Transverse colon (tissue), 4 donors: ENCODE measurements around the gene PSME1. TPM values are rescaled to one million over a fixed set of nuclear protein-coding genes. Genes with fewer than 3 reads are reported as not detected.

Source experiments
- DNase-seq: peaks from one replicate; pipeline ENCODE4 v3.0.0-alpha.2; 2019
- H3K27ac ChIP-seq, 4 donors: fragments of 200-600 bp; sonication (generic); 2 replicates each; pipeline ENCODE4 v1.5.1; 2016 to 2018; ENCODE audit warnings: inconsistent platforms in 4 of 4
- H3K27me3 ChIP-seq: fragments of 200-600 bp; sonication (generic); 2 replicates; pipeline ENCODE4 v1.5.1; 2017; ENCODE audit warnings: inconsistent platforms
- H3K36me3 ChIP-seq, 4 donors: fragments of 200-600 bp; sonication (generic); 2 replicates each; pipeline ENCODE4 v1.5.1; 2017 to 2019; ENCODE audit warnings: inconsistent platforms in 4 of 4
- H3K4me1 ChIP-seq, 4 donors: fragments of 200-600 bp; sonication (generic); 2 replicates each; pipeline ENCODE4 v1.5.1; 2017 to 2020; ENCODE audit warnings: inconsistent platforms in 4 of 4
- H3K4me3 ChIP-seq, 4 donors: fragments of 200-600 bp; sonication (generic); 1 replicate in 1 of 4; 2 replicates in 3 of 4; pipeline versions ENCODE4 v1.5.1 to v1.6.1; 2017 to 2019; ENCODE audit warnings: inconsistent platforms in 4 of 4
- H3K9me3 ChIP-seq, 2 donors: fragments of 200-600 bp; sonication (generic); 2 replicates each; pipeline ENCODE4 v1.5.1; 2017 to 2019; ENCODE audit warnings: inconsistent platforms in 2 of 2
- CTCF ChIP-seq, 5 experiments: fragments of 200-600 bp in 3 of 5; fragments of 450-650 bp in 2 of 5; sonication (generic) in 3 of 5; IDR thresholded peaks; 1 replicate in 2 of 5; 2 replicates in 3 of 5; pipeline ENCODE4 v1.5.1; 2016 to 2017; ENCODE audit warnings: antibody characterized with exemption in 5 of 5, inconsistent platforms in 3 of 5, mild to moderate bottlenecking in 2 of 5, moderate library complexity in 1 of 5
- EP300 ChIP-seq: sonication (generic); formaldehyde crosslinking; IDR thresholded peaks from one replicate; pipeline ENCODE4 v1.6.1; 2017; ENCODE audit warnings: antibody characterized with exemption, low read depth
- POLR2A ChIP-seq: fragments of 450-650 bp; IDR thresholded peaks from one replicate; pipeline ENCODE4 v1.6.1; 2016; ENCODE audit warnings: antibody characterized with exemption, mild to moderate bottlenecking, moderate library complexity
- POLR2AphosphoS5 ChIP-seq, 3 donors: sonication (generic); formaldehyde crosslinking; IDR thresholded peaks; one replicate each; pipeline ENCODE4 v1.6.1; 2016; ENCODE audit warnings: antibody characterized with exemption in 3 of 3
- whole genome bisulfite sequencing, 2 donors: methylation state at CpG; one replicate each; pipeline ENCODE4 v1.1.5; 2018; ENCODE audit warnings: low coverage in 1 of 2; 5-methylcytosine and 5-hydroxymethylcytosine counted together
- in situ Hi-C, 4 donors: fragments of 200-750 bp; cut with MboI; loops; one replicate each; pipeline versions ENCODE4 v1.15.0 to v1.15.1; 2017; ENCODE audit warnings: low sequenced_read_pairs in 3 of 4, low pct_ligation_motif_present in 1 of 4, low pct_unique_long_range_greater_than_20kb in 1 of 4
- intact Hi-C: fragments of 100-400 bp; cut with DNase I; formaldehyde crosslinking; loops from one replicate; pipeline ENCODE4 v1.15.1; 2023; ENCODE audit warnings: low total_unique reads
- total RNA-seq, 4 donors: library from RNA; depleted of rRNA; stranded (reverse); fragments of >200 nt; gene quantifications; one replicate each; pipeline ENCODE4 v1.1.0, GENCODE V29; 2016

The PSME1 gene
- total RNA-seq, 4 donors from 2014 or later = 38.8 to 198 (median 132) TPM

- DNase-seq = no peak
- in situ Hi-C loops (no loop called here), intact Hi-C loops (no loop called here)
- TF ChIP-seq EP300 (no peak), CTCF (IDR thresholded peaks at IDR 0.05) (no peak), POLR2AphosphoS5 (IDR thresholded peaks at IDR 0.05) (no peak), POLR2A (no peak)
- Histone ChIP-seq H3K27me3 (no peaks in the 10 kb centered on the region), H3K27ac (no peak overlapping the region), H3K36me3 (peaks cover 0 to 11% (median 2%) of the 10 kb centered on the region in 4 donors), H3K4me1 (peaks cover 12 to 26% (median 14%) of the 10 kb centered on the region in 4 donors), H3K4me3 (no peak overlapping the region), H3K9me3 (no peaks in the 10 kb centered on the region)
- 98 to 100% methylated on average over 1 of the region's 1 CpG for WGBS, 2 donors
Observed at GRCh38 chr14:24133735-24134134, 2.3 kb upstream of the PSME1 start.

- 6 to 7% methylated on average over 2 to 9 of the region's 9 CpGs for WGBS, 2 donors
- H3K4me3 ChIP-seq = peak overlapping the region; percentile 29 to 98 (median 72)
- TF ChIP-seq POLR2A (no peak), EP300 (no peak), CTCF (IDR thresholded peaks at IDR 0.05) (no peak), POLR2AphosphoS5 (IDR thresholded peaks at IDR 0.05) (no peak)
- H3K36me3 ChIP-seq = peaks cover 0 to 19% (median 2%) of the 10 kb centered on the region in 4 donors
- H3K27ac ChIP-seq = peak overlapping the region; percentile 89 to 98 (median 95)
- no peaks in the 10 kb centered on the region for H3K9me3 ChIP-seq
- DNase-seq = no peak
- intact Hi-C loops (loop anchor here (5.0 kb wide), 1 partner anchor 162 kb away; the partner anchor contains the start of genes DHRS1 and NOP9), in situ Hi-C loops (no loop called here)
- no peaks in the 10 kb centered on the region for H3K27me3 ChIP-seq
- peaks cover 21 to 43% (median 27%) of the 10 kb centered on the region in 4 donors for H3K4me1 ChIP-seq
Observed at GRCh38 chr14:24135584-24135833, 485 bp upstream of the PSME1 start.

DNA sequence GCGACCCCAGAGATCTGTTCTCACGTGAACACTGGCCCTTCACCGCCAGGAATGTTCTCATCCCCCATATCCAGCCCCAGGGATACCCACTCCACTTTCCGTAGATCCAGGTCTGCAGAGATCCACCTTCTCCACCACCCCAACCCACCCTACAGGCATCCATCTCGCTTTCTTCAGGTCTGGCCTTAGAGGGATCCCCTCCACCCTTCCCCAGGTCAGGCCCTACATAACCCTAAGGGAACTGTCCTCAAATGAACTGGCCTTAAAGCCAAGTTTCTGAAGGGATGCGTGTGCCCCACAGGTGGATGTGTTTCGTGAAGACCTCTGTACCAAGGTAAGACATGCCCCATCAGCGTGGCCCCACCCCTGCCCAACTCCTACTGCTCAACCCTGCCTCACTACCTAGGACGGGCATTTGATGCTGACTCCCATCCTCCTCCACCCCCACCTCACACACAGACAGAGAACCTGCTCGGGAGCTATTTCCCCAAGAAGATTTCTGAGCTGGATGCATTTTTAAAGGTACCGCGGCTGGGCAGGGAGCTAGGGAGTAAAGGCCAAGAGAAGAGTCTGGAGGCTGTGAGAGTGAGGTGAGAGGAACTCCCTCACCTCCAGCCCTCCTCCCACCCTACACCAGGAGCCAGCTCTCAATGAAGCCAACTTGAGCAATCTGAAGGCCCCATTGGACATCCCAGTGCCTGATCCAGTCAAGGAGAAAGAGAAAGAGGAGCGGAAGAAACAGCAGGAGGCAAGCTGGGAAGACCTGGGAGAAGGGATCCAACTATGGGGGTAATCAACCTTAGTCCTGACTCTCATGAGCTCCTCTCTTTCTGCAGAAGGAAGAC lies 912 bp downstream of the PSME1 start:
- TF ChIP-seq EP300 (no peak), CTCF (IDR thresholded peaks at IDR 0.05) (no peak), POLR2A (no peak), POLR2AphosphoS5 (IDR thresholded peaks at IDR 0.05) (no peak)
- H3K9me3 ChIP-seq = no peaks in the 10 kb centered on the region
- intact Hi-C loops (loop anchor here (5.0 kb wide), 1 partner anchor 160 kb away; the partner anchor contains the start of genes DHRS1 and NOP9), in situ Hi-C loops (no loop called here)
- peak overlapping the region; percentile 89 to 98 (median 95) for H3K27ac ChIP-seq
- peaks cover 0 to 19% (median 2%) of the 10 kb centered on the region in 4 donors for H3K36me3 ChIP-seq
- 10 to 25% methylated on average over 2 to 13 of the region's 13 CpGs for WGBS, 2 donors
- peaks cover 21 to 46% (median 31%) of the 10 kb centered on the region in 4 donors for H3K4me1 ChIP-seq
- no peaks in the 10 kb centered on the region for H3K27me3 ChIP-seq
- DNase-seq = no peak
- peak overlapping the region; percentile 70 to 98 (median 84) for H3K4me3 ChIP-seq

- in situ Hi-C loops = no loop called here
- Histone ChIP-seq H3K4me1 (peaks cover 24 to 54% (median 39%) of the 10 kb centered on the region in 4 donors), H3K27me3 (no peaks in the 10 kb centered on the region), H3K36me3 (peaks cover 0 to 19% (median 2%) of the 10 kb centered on the region in 4 donors), H3K27ac (peak overlapping the region in 3 of 4 donors; percentile 93 to 98 (median 97)), H3K9me3 (no peaks in the 10 kb centered on the region), H3K4me3 (no peak overlapping the region)
- intact Hi-C loops = loop anchor here (5.0 kb wide), 1 partner anchor 160 kb away; the partner anchor contains the start of genes DHRS1 and NOP9
- no peak for DNase-seq
- WGBS, 2 donors = 60 to 85% methylated on average over 1 to 8 of the region's 8 CpGs
- no peak for TF ChIP-seq CTCF (IDR thresholded peaks at IDR 0.05)
- TF ChIP-seq EP300 = no peak
- TF ChIP-seq POLR2AphosphoS5 (IDR thresholded peaks at IDR 0.05) = no peak
- no peak for TF ChIP-seq POLR2A
Observed at GRCh38 chr14:24137529-24138395, 1.8 kb downstream of the PSME1 start.
